ENCODE results near the gene GALNT18.

GALNT18 gene

DNA sequence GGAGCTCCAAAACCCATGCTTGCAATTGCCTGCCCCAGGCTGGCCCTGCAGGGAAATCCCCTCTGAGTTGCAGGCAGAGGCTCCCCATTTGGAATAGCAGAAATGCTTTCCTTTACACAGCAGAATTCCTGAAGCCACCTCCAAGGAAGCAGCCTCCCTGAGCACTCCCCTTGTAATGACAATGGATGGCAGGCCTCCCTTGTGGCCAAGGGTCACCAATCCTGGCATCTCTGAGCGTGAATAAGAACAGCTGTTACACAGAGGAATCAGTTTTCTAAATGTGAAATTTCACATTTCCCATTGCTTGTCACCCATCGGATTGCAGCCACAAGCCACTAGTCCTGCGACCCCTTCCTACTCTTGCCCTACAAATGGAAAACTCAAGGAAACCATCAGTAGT, 107.6 kb downstream of the GALNT18 start:
- H3K27me3 ChIP-seq (ENCODE audit: insufficient read depth, low read length): no peaks in the 10 kb centered on the region
- H2AFZ ChIP-seq (ENCODE audit: low read length, unreplicated experiment): no peak overlapping the region
- no peaks in the 10 kb centered on the region for H3K4me1 ChIP-seq (ENCODE audit: control insufficient read depth, insufficient read depth, low read length, unreplicated experiment)
- no peaks in the 10 kb centered on the region for H3K36me3 ChIP-seq (ENCODE audit: insufficient read depth, low read length)
- H3K79me2 ChIP-seq (ENCODE audit: control insufficient read depth, insufficient read depth, low read length, unreplicated experiment): no peaks in the 10 kb centered on the region
- H3K27ac ChIP-seq (ENCODE audit: low read depth, low read length): no peak overlapping the region
- no peak overlapping the region for H3K4me3 ChIP-seq (ENCODE audit: low read depth, low read length)

DNA sequence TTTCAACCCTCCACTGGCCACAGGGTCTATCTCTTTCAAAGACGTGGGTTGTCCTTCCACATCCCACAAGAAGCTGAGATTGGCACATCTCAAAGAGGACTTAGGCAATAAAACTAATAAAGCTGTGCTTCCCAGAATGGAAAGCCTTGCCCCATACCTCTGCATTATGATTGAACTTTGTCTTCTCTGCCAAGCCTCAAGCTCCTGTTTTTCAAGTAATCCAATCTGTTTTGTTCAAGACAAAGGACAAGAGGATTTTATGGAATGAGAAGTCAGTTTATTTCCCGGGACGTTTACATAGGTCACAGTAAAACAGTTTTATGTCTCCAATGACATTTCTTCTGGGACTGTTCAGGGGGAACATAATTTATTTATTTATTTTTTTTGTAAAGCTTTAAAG, 108.4 kb downstream of the GALNT18 start:
- no peaks in the 10 kb centered on the region for H3K4me1 ChIP-seq (ENCODE audit: control insufficient read depth, insufficient read depth, low read length, unreplicated experiment)
- no peaks in the 10 kb centered on the region for H3K36me3 ChIP-seq (ENCODE audit: insufficient read depth, low read length)
- peaks cover 3% of the 10 kb centered on the region; the same call in 1 of the 2 replicates for H3K27me3 ChIP-seq (ENCODE audit: insufficient read depth, low read length)
- H3K27ac ChIP-seq (ENCODE audit: low read depth, low read length): no peak overlapping the region
- H2AFZ ChIP-seq (ENCODE audit: low read length, unreplicated experiment): no peak overlapping the region
- no peaks in the 10 kb centered on the region for H3K79me2 ChIP-seq (ENCODE audit: control insufficient read depth, insufficient read depth, low read length, unreplicated experiment)
- H3K4me3 ChIP-seq (ENCODE audit: low read depth, low read length): no peak overlapping the region

DNA sequence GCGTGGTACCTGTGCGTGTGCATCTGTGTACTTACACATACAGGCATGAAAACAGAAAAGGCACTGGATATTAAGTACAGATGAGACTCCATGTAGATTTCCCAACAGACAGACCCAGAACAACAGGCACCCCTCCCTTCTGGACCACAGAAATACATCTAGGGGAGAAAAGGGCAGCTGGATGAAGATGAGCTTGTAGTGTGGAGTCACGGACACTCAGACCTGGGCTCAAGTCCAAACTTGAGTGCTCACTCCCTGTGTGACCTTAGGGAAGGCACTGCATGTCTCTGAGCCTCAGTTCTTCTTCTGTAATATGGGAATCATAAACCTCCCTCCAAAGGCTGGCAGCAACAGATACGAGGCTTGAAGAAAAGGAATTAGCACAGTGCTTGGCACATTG, 108.9 kb downstream of the GALNT18 start:
- no peak overlapping the region for H3K27ac ChIP-seq (ENCODE audit: low read depth, low read length)
- H3K4me1 ChIP-seq (ENCODE audit: control insufficient read depth, insufficient read depth, low read length, unreplicated experiment): no peaks in the 10 kb centered on the region
- no peak overlapping the region for H3K4me3 ChIP-seq (ENCODE audit: low read depth, low read length)
- no peak overlapping the region for H2AFZ ChIP-seq (ENCODE audit: low read length, unreplicated experiment)
- peaks cover 8% of the 10 kb centered on the region for H3K27me3 ChIP-seq (ENCODE audit: insufficient read depth, low read length)
- no peaks in the 10 kb centered on the region for H3K79me2 ChIP-seq (ENCODE audit: control insufficient read depth, insufficient read depth, low read length, unreplicated experiment)
- H3K36me3 ChIP-seq (ENCODE audit: insufficient read depth, low read length): no peaks in the 10 kb centered on the region

DNA sequence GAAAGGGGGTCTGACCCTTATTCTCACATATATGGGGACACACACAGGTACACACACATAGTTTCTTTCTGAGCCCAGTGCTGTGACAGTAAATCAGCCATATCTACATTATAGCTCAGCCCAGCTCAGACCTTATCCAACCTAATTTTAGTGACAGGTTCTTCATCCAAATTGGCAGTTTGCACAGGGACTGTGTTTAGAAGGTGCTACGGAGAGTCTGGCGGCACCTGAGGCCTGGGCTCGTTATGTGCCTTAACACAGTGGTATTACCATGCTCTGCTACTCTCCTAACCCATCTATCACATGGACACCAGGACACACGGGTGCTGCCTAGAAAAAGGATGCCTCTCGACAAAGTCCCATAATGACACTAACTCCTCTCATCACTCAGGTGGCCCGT, 109.3 kb downstream of the GALNT18 start:
- H3K4me1 ChIP-seq (ENCODE audit: control insufficient read depth, insufficient read depth, low read length, unreplicated experiment): no peaks in the 10 kb centered on the region
- no peaks in the 10 kb centered on the region for H3K79me2 ChIP-seq (ENCODE audit: control insufficient read depth, insufficient read depth, low read length, unreplicated experiment)

DNA sequence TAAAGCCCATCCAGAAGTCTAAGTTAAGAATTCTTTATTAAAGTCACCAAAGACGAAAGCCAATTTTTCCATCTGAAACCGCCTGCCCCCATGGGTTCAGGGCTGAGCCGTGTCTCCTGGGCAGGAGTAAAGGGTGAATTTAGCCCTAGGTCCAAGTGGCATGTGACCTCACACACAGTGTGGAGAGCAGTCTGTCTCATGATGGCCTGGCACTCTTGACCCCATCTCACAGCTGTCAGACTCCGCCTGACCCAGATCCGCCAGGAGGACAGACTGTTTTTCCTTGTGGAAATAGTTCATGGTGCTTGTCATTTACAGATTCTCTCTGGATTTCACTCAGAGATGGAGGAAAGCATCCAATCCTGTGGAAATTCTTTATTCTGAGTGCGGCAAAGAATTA, 109.7 kb downstream of the GALNT18 start:
- Histone ChIP-seq H3K4me1 (ENCODE audit: control insufficient read depth, insufficient read depth, low read length, unreplicated experiment) (no peaks in the 10 kb centered on the region), H3K27ac (ENCODE audit: low read depth, low read length) (no peak overlapping the region), H3K36me3 (ENCODE audit: insufficient read depth, low read length) (no peaks in the 10 kb centered on the region), H2AFZ (ENCODE audit: low read length, unreplicated experiment) (no peak overlapping the region), H3K79me2 (ENCODE audit: control insufficient read depth, insufficient read depth, low read length, unreplicated experiment) (no peaks in the 10 kb centered on the region), H3K4me3 (ENCODE audit: low read depth, low read length) (no peak overlapping the region), H3K27me3 (ENCODE audit: insufficient read depth, low read length) (peaks cover 10% of the 10 kb centered on the region)

More for the DNA sequence above, 109.3 kb downstream of the GALNT18 start:
- H3K27ac ChIP-seq (ENCODE audit: low read depth, low read length): no peak overlapping the region
- no peak overlapping the region for H2AFZ ChIP-seq (ENCODE audit: low read length, unreplicated experiment)
- H3K27me3 ChIP-seq (ENCODE audit: insufficient read depth, low read length): peaks cover 10% of the 10 kb centered on the region
- no peak overlapping the region for H3K4me3 ChIP-seq (ENCODE audit: low read depth, low read length)
- no peaks in the 10 kb centered on the region for H3K36me3 ChIP-seq (ENCODE audit: insufficient read depth, low read length)

DNA sequence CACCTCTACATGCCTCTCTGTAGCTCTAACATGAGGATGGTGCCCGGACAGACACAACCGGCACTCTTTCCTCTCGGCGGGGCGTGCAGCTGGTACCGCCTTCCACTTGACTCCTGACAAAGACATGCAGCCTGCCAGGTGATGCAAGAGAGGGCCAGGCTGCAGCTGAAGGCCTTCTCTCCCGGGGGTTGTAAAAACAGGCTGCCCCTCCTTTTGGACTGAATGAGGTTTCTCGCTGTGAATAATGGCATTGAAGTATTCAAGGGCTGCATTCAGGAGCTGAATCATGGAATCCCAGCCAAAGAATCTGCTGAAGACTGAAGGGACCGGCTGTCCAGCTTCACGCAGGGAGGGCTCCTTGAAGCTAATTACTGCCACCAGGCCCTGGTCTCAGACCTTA, 110.9 kb downstream of the GALNT18 start:
- Histone ChIP-seq H3K27ac (ENCODE audit: low read depth, low read length) (no peak overlapping the region), H3K4me1 (ENCODE audit: control insufficient read depth, insufficient read depth, low read length, unreplicated experiment) (no peaks in the 10 kb centered on the region), H2AFZ (ENCODE audit: low read length, unreplicated experiment) (no peak overlapping the region), H3K27me3 (ENCODE audit: insufficient read depth, low read length) (peaks cover 14% of the 10 kb centered on the region), H3K36me3 (ENCODE audit: insufficient read depth, low read length) (no peaks in the 10 kb centered on the region), H3K4me3 (ENCODE audit: low read depth, low read length) (no peak overlapping the region), H3K79me2 (ENCODE audit: control insufficient read depth, insufficient read depth, low read length, unreplicated experiment) (no peaks in the 10 kb centered on the region)

DNA sequence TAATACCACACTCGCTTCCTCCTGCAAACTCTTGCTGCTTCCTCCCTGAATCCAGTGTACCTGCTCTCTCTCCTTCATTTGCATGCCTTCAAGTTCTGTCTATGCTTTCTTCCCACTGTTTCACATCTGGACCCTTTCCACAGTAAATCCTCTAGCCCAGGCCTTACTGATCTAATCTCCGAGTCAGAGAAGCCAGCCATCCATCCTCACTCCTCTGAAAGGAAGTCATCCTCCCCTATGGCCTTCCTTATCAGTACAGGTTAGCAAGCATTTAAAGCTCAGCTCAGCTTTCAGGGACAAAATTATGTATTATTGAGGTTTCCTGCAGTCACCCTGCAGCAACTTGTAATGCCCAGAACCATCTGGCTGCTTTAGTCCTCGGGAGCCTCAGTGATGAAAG, 116.1 kb downstream of the GALNT18 start:
- H2AFZ ChIP-seq (ENCODE audit: low read length, unreplicated experiment): no peak overlapping the region
- no peaks in the 10 kb centered on the region for H3K79me2 ChIP-seq (ENCODE audit: control insufficient read depth, insufficient read depth, low read length, unreplicated experiment)
- no peaks in the 10 kb centered on the region for H3K4me1 ChIP-seq (ENCODE audit: control insufficient read depth, insufficient read depth, low read length, unreplicated experiment)
- no peaks in the 10 kb centered on the region for H3K36me3 ChIP-seq (ENCODE audit: insufficient read depth, low read length)
- no peak overlapping the region for H3K4me3 ChIP-seq (ENCODE audit: low read depth, low read length)
- no peak overlapping the region for H3K27ac ChIP-seq (ENCODE audit: low read depth, low read length)
- peaks cover 14% of the 10 kb centered on the region for H3K27me3 ChIP-seq (ENCODE audit: insufficient read depth, low read length)

DNA sequence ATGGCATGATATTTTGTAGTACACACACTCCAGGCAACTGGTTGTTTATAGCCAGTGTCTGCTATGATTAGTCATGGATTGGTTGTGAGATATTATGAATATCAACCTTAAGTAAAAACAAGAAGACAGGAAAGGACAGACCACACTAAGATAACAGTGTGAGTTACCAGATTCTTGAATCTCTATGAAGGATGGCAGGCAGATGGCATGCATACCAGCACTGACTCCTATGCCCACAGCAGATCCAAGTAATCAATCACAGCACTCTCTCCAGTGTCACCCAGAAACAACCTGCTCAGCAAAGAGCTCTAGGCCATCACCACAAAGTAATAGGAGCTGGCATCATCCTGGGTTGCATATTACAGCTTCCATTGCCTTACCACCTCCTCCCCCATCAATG, 116.6 kb downstream of the GALNT18 start:
- no peaks in the 10 kb centered on the region for H3K36me3 ChIP-seq (ENCODE audit: insufficient read depth, low read length)
- H3K4me1 ChIP-seq (ENCODE audit: control insufficient read depth, insufficient read depth, low read length, unreplicated experiment): no peaks in the 10 kb centered on the region
- H3K79me2 ChIP-seq (ENCODE audit: control insufficient read depth, insufficient read depth, low read length, unreplicated experiment): no peaks in the 10 kb centered on the region
- H3K27me3 ChIP-seq (ENCODE audit: insufficient read depth, low read length): peaks cover 14% of the 10 kb centered on the region
- no peak overlapping the region for H3K4me3 ChIP-seq (ENCODE audit: low read depth, low read length)
- H2AFZ ChIP-seq (ENCODE audit: low read length, unreplicated experiment): no peak overlapping the region
- H3K27ac ChIP-seq (ENCODE audit: low read depth, low read length): no peak overlapping the region

DNA sequence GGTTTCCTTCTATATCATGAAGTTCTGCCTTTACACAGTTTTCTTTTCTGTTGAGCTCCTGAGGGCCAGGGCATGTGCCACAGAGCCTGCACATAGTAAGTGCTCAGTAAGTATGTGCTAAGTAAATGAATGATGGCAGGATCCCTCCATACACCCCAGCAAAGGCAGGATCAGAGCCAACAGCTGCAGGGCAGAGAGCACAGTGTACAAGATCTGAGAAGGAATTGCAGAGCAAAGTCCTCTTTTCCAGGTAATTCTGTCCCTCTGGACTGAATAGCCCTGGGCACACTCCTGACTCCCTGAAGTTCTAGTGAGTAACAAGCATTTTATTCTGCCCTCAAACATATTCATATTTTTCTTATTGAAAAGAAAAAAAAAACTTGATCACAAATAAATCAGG, 117.7 kb downstream of the GALNT18 start:
- Histone ChIP-seq H3K4me1 (ENCODE audit: control insufficient read depth, insufficient read depth, low read length, unreplicated experiment) (no peaks in the 10 kb centered on the region), H2AFZ (ENCODE audit: low read length, unreplicated experiment) (no peak overlapping the region), H3K4me3 (ENCODE audit: low read depth, low read length) (no peak overlapping the region), H3K79me2 (ENCODE audit: control insufficient read depth, insufficient read depth, low read length, unreplicated experiment) (no peaks in the 10 kb centered on the region), H3K27ac (ENCODE audit: low read depth, low read length) (no peak overlapping the region), H3K36me3 (ENCODE audit: insufficient read depth, low read length) (no peaks in the 10 kb centered on the region), H3K27me3 (ENCODE audit: insufficient read depth, low read length) (peaks cover 14% of the 10 kb centered on the region)

DNA sequence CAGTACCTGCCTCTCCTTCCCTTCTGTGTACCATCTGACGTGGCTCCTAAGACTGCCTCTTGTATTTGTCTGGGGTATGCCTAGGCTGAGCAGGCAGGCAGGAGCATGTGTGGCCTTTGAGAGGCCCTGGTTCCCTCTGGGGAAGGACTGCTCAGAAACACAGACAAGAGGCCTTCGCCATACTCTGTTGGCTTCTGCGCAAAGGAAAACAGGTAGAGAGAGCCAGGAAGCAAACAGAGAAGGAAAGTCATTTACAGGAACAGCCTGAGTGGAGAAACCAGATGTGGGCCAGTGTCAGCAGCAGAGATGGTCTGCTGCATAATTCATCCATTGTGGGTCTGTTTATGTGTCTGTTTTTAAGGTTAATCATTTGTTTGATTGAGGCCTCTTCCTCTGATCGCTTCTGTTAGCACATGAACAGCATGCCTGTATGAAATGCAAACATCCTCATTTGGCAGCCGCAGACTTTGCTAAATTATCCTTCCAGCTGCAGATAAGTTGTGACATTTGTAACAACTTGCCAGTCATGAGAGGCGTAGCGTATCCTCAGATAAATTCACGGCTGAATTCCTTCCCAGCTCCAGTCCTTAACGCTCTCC, 119.4 kb downstream of the GALNT18 start:
- H2AFZ ChIP-seq (ENCODE audit: low read length, unreplicated experiment): no peak overlapping the region
- no peak overlapping the region for H3K4me3 ChIP-seq (ENCODE audit: low read depth, low read length)
- no peaks in the 10 kb centered on the region for H3K79me2 ChIP-seq (ENCODE audit: control insufficient read depth, insufficient read depth, low read length, unreplicated experiment)
- no peaks in the 10 kb centered on the region for H3K4me1 ChIP-seq (ENCODE audit: control insufficient read depth, insufficient read depth, low read length, unreplicated experiment)
- H3K36me3 ChIP-seq (ENCODE audit: insufficient read depth, low read length): no peaks in the 10 kb centered on the region
- H3K27ac ChIP-seq (ENCODE audit: low read depth, low read length): no peak overlapping the region
- peaks cover 4% of the 10 kb centered on the region; the same call in 1 of the 2 replicates for H3K27me3 ChIP-seq (ENCODE audit: insufficient read depth, low read length)

DNA sequence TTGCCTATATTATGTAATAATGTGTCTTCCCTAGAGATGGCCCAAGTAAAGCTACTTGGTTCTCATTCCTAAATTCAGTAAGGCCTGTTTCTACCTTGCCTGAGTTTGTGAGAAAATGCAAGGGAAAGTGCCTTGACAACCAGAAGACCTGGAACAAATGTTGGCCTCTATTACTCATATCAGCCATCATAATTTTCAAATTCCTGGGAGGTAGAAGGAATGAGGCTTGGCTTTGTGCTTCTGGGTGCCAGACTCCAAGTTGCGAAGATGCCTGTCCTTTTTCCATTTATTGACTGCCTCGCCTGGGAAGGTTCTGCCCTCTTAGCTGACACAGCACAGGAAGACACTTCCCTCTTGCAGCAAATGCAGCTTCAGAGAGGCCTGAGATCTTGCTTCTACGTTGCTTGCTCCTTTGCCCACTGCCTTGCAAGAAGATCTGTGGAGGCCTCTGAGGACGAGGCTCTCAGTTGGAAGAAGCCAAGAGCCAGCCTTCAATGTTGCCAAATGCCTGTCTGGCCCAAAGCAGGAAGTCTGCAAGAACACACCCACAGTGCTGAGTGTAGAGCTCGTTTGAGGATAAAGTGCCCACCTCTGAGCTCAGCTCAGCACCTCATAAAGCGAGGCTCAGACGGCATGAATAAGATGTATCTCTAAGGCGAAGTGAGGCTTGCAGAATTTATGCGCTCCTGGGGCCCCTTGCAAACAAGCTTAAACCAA, 120.1 kb downstream of the GALNT18 start:
- H3K27me3 ChIP-seq (ENCODE audit: insufficient read depth, low read length): peaks cover 1% of the 10 kb centered on the region; the same call in 1 of the 2 replicates
- no peak overlapping the region for H2AFZ ChIP-seq (ENCODE audit: low read length, unreplicated experiment)
- no peaks in the 10 kb centered on the region for H3K4me1 ChIP-seq (ENCODE audit: control insufficient read depth, insufficient read depth, low read length, unreplicated experiment)
- no peak overlapping the region for H3K27ac ChIP-seq (ENCODE audit: low read depth, low read length)
- no peak overlapping the region for H3K4me3 ChIP-seq (ENCODE audit: low read depth, low read length)
- no peaks in the 10 kb centered on the region for H3K36me3 ChIP-seq (ENCODE audit: insufficient read depth, low read length)
- no peaks in the 10 kb centered on the region for H3K79me2 ChIP-seq (ENCODE audit: control insufficient read depth, insufficient read depth, low read length, unreplicated experiment)
